Stromal cell of bone marrow (primary cell): ENCODE data around the gene RPS14.

ENCODE experiments used
- DNase-seq: peaks from one replicate; pipeline ENCODE4 v3.0.0-alpha.2; 2012; ENCODE audit warnings: low read depth

RPS14 gene

DNA sequence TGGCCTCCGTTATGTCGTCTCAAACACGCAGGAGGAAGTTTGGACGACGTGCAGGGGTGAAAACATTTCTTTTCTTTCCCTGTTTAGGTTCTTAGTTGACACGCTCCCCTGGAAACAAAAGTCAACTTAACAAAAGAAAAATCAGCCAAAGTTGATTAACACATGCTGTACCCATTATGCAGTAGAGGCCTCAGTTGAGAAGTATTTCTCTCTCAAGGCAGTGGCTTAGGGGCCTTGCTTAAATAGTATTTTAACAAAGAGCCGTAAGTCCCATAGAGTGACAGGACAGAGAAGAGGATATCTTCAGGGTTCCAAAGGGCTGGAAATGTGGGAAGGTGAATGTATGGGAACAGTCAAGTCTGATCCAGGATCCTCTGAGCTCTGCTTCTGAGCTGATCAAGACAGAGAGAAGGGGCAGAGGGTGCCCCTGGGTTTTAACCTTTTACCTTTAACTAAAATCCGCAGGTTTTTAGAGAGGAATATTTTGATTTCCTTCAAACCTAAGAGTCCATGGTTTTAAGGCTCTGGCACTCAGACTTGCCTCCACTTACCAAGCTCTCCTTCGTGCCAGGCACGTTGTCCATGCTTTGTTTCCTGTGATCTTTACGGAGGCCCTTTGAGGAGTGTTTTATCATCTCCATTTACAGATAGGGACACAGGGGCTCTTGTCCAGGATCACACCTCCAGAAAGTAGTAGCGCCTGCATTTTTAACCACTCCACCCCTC lies 36.2 kb downstream of the RPS14 start:
- DNase-seq = no peak

DNA sequence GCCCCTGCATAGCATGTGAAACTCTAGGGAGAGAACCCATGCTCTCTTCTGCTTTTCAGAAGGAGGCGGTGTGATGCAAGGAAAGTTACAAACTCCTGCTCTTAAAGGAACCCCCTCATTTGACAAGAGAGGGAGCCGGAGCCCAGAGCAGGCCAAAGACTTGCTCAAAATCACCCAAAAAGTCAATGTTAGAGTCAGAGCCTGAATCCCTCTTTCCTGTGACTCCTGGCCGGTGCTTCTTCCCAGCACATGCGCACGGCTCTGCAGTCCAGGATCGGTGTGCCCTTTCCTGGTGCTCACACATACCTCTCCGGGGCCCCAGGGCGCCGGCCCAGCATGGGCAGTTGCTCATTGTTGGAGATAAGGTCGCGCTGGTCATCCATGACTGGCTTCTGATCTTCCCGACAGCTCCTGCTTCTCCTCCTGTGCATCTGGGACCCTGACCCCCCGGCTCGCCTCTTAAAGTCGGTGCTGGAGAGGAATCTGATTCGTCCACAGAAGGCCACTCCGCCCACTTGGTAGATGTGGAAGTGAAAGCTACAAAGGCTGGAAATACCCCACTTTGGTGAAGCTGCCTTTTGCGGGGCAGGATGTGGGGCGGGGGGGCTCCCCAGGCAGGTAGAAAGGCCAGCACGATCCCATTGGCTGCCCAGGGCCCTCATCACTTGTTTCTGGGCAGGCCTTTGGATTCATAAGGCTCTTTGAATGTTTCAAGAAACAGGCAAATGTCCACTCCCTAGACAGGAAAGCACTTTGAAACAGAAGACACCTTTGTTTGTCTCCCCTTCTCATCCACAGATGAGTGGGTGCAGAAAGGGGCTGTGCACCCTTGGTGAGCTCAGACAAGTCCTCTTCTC lies 37.0 kb downstream of the RPS14 start, which contains the start of gene CD74:
TSS of gene CD74 (minus strand) at position 592 of the 857 bp plus-strand sequence. CDS start at position 431, 161 bp downstream.
- peak; percentile 72 for DNase-seq

DNA sequence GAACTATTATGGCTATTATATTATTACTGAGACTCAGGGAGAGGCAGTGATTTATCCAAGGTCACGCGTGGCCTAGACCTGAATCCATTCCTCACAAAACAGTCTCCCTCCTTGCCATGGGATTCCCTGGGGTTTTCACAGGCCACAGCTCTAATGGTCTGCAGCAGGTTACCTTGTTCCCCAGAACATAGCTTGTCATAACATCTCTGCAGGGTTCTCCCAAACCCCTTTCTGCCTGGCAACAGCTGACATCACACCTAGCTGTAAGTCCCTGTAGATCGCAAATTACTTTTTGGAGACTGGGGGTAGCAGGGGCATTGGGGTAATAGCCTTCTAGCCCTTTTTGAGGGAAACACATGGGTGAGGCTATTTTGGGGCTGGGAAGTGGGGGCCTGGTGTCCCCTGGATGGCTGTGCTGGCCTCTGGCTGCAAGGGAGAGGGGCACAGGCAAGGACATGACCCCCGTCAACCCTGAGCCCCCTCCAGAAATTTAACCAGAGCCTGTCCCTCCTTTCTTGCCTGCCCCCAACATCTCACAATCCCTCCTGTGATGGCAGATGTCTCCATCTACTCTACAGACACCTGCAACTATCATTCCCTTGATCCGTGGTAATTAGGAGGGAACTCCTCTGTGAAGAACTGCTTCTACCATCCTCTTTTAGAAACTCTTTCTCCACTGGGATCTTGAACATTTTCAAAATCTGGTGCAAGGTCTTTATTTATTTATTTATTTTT lies 38.1 kb downstream of the RPS14 start:
- DNase-seq = peak; percentile 33

DNA sequence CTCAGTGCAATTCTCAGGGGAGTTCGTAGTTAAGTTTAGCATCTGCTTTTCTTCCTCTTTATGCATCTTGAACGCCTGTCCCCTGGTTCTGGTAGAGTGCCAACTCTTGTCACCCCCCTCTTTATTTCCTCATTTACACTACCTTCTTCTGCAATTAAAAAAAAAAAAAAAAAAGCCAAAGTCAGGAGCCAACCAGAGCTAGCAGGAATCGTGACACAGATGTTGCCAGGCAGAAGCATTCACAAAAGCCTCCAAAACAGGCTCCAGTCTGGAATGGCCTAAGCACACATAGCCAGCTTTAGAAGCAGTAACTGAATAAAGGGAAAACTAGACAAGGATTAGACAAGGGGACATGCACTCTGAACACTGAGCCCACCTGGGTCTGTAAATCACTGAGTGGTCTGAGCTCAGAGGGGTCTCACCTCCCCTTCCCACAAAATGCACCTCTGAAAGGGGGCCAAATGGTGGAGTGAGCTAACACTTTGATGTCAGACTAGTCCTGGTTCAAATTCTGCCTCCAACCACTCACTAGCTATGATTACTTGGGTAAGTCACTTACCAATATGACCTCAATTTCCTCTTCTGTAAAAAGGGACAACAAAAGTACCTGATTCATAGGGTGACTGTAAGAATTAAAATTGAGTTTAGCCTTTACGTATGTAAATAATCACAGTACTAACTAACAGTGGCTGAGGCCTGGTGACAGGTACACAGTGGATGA lies 38.9 kb downstream of the RPS14 start:
- DNase-seq = peak; percentile 84

DNA sequence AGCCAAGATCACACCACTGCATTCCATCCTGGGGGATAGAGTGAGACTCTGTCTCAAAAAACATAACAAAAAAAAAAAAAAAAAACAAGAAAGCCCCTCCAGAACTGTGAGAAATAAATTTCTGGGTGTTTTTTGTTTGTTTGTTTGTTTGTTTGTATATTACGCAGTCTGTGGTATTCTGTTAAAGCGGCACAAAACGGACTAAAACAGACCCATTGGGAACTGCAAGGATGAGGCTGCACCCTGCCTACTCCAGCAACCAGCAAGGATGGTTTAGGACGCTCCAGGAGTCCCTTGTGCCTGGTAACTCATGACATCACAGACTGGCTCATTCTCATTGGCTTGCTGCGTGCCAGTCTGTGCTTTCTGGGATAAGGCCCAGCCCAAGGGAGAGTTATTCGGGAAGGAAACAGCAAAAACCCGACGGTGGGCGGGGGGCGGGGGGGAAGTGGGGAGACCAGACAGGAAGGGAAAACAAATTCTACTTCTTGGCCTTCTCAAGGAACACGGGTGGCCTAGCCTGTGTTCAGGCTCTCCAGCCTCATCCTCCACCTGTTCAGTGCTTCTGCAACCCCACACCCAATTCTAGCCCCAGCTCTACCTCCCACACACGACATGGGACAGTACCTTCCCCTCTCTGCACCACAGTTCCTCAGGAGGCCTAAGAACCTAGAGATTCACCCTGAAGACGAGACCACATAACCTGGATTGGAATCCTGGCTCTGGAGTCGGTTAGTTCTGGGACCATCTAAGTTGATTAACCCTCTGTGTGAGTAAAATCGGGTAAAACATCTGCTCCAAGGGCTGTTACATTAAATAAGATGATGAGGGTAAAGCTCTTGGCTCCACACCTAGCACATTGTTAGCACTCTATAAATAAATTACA lies 39.7 kb downstream of the RPS14 start:
- DNase-seq = peak; percentile 96

DNA sequence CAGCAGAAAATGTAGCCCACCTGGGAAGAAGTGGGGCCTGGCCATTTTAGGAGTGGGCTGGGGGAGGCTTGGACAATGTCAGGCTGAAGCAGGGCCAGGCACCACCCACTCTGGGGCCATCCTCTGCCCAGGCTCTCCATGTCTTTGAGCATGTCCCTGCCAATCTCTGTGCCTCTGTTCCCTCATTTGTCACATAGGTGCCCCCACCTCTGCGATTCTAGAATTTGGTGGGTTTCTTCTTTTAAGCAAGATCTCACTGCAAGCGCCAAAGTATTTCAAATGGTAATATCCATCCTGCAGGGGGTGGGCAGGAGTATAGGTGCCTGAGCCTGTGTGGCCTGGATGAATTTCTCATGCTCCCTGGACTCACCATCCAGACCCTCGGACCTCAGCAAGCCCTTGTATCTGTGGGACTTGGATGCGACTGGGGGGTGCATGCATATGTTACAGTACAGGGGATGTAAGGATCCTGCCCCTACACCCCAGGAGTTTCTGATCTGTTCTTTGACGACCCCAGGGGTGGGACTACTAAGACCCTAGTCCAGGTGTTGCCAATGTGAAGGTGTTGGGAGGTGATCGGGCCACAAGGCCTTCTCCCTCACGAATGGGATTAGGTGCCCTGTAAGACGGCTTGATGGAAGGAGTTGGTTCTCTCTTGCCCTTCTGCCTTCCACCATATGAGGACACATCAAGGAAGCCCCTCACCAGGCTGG lies 41.2 kb downstream of the RPS14 start:
- DNase-seq = no peak

DNA sequence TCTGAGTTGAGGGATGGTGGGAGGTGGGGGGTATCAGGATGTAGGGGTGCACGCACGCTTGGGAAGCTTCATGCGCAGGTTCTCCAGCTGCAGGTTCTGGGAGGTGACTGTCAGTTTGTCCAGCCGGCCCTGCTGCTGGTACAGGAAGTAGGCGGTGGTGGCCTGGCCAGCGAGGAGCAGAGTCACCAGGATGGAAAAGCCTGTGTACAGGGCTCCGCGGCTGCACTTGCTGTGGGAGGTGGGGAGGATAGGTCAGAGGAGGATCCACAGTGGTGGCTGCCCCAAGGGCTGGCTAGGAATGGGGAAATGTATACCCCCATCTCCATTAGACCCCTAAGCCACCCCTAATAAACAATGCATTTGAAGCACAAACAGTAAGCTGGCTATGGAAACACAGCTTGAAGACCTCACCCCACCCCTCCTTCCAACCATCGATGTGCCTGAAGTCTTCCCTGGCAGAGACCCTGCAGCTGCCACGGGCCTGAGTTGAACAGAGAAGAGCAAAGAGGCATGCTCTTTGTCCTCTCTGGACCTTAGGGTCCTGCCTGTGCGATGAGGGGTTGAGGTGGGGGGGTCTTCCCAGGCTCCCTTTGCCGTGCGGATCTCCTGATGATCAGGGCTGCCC lies 42.3 kb downstream of the RPS14 start:
- no peak for DNase-seq

DNA sequence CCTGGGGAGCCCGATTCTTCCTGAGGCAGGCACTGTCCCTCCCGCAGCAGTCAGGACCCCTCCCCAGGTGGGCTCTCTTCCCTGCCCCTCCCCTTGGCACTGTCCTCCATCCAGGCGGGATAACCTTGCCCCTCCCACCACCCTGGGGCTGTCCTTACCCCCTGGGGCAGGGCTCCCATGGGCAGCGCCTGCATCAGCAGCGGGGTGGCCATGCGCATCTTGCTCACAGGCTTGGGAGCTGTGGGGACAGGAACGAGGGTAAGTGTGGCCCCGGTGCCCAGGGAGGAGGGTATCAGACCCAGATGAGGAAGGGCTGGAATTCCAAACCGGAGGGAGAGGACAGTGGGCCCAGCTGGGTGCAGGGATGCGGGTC lies 42.8 kb downstream of the RPS14 start:
- no peak for DNase-seq

DNA sequence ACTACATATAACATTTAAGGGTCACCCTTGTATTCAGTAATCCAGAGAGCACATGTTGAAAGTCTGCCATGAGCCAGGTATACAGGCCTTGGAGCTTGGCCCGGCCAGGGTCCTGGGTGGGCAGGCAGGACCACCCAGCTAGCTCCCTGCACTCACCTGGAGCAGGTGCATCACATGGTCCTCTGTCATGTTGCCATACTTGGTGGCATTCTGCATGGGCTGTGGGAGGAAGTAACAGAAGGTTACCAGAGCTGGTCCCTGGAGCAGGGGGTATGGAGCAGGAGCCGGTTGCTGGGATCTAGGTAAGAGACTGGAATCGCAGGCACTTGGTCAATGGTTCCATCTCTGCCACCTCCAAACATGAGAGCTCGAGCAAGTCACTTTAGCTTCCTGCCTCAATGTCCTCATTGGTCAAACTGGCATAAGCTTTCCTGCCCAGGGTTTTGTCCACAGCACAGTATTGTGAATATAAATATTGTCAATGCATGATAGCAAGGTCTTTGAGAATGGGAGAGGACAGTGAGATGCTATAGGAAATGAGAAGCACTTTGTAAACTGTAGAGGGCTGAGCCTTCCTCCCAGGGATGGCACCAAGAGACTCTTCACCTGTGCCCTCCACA lies 43.3 kb downstream of the RPS14 start:
- no peak for DNase-seq

DNA sequence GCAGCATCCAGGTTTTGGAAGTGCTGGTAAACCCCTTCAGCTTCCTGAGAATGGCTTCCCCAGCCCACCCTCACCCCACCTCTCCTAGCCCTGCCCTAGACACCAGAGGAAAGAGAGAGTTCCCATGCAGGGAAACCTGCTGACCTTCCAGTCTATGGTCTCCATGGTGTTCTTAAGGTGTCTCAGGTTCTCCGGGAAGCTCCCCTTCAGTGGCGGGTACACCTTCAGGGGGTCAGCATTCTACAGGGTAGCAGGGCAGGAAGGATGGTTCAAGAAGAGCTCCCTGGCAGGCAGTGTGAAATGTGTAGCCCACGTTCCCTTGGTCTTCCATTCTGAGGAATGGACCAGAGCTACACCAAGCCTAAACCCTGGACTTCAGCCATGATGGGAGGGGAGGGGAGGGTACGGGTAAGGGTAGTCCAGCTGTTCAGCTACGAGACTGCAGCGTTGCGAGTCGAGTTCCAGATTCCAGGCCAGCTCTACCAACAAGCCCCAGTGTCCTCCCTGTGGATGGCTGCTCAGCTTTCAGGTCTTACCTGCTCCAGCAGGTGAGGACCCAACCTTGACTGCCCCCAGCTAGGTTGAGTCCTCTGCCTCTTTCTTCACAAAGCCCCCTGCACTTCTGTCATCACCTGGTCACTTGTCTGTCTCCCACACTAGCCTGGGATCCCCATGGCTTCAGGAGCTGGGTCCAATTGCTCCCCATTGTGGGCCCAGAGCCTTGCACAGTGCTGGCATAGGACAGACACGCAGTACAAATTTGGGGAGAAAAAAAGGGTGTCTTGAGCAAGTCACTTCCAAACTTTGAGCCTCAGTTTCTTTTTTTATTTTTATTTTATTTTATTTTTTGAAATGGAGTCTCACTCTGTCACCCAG lies 44.4 kb downstream of the RPS14 start:
- DNase-seq = no peak

DNA sequence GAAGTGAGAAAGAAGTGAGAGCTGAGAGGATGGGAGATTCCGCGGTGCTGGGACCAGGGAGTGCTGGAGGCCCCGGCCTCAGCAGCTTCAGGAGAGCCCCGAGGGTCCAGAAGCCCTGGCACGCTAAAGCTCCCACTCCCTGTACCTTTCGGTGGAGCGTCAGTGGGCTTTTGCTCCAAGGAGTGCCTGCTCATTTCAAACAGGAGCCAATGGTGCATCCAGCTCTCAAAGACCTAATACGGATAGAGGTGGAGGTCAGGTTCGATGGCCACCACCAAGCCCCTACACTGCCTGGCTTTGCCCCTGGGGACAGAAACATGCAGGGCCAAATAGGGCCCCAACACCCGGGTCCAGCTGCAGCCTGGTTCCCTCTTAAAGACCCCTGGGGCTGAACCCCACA lies 45.0 kb downstream of the RPS14 start:
- DNase-seq = no peak

DNA sequence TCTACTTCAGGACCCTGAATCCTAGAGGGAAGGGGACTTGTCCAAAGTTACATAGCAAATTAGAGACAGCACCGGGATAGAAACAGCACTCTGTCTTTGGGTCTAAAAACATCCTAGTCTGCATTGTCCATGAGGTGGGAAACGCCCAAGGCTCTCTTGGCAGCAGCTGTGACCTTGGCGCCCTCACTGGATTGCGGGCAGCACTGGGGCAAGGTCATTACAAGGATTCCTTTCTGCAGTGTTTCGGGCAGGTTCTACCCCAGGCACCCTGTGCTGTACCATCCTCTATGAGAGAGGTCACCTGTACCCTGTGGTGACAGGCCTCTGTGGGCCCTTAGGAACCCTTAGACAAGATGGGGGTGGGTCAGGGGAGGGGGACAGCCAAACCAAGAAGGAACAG lies 45.4 kb downstream of the RPS14 start:
- DNase-seq = no peak

DNA sequence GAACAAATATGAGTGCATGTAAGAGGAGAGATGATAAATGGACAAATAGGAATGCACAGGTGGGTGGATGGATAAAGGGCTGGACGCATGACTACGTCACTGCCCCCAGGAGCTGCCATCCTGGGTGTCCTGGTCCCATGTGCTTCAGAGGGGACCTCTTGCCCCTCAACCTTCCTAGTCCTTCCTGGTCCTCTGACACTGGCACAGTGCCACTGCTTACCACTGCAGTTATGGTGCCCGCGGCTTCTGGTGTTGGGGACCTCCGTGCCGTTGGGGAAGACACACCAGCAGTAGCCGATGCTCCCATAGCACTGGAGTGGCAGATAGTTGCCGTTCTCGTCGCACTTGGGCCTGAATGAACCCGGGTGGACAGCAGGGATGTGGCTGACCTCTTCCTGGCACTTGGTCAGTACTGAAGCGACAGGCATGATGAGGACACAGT lies 46.6 kb downstream of the RPS14 start:
- DNase-seq = no peak

DNA sequence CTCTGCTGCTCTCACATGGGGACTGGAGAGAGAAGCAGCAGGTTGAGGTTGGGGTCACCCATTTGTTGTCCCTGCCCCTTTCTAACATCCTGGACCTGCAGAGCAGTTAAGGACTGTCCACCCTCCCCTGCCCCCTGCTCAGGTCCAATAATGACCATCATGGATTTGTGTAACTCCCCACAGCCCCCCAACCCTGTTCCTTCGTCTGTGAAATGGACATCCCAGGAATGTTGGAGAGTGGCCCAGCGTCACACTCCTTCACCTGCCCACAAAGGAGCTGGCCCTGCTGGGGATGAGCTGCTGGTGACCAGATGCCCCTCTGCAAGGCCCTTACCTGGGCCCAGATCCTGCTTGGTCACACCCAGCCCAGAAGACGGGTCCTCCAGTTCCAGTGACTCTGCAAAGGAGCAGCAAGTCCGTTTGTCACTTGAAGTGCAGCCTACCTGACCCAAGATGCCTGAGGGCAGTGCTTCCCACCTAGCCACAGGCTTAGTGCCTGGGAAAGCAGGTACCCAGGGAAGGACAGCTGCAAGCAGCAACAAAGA lies 47.2 kb downstream of the RPS14 start:
- no peak for DNase-seq

DNA sequence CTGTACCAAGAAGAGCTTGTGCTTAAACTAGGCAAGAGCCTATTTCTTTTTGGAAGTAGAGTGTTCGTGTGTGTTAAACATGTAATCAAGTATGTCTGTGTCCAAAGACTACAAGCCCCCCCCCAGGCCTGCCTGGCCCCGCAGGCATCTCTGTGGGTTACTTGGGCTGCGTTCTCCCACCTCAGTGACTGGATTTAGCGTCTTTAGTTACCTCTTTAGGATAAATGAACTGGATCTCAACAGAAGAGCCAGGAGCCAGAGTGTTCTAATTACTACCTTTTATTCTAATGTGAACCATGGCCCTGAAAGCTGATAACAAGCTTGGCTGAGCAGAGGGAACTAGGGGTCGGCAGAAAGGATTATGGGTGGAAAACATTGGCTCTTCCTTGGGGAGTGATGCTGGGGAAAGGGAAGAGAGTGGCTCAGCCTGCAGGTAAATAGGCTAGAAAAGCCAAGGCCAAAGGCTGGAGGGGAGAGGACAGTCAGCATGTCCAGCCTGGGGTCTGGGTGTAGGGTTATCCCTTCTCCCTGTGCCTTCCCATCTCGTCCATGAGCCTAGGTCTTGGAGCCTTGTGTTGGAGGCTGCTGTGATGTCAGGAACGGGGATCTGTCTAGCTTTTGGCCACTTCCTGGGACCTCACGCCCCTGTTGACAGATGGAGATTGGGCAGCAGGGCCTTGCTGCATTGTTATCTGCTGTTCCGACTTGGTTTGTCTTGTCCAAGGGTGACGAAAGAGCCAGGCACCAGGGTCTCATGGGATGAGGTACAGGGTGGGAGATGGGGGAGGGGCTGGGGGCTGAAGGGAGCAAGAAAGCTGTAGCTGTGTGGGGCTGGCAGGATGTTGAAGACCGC lies 47.9 kb downstream of the RPS14 start:
- no peak for DNase-seq

DNA sequence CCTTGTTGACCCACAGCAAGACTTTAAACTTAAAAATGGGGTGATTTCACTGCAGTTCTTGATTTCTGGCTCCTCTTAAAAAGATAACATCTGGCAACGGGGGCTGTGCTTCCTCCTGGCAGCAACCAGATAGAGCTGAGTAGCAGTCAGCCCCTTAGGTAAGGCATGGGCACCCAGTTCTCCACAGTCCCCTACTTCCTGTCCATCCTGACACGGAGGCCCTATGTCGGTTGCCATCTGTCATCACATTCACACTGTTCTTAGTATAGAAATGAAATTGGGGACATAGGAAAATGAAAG lies 48.5 kb downstream of the RPS14 start:
- no peak for DNase-seq
